Measurements from ENCODE around the gene DCXR. TPM values are rescaled to one million over a fixed set of nuclear protein-coding genes. Genes with fewer than 3 reads are reported as not detected.

Gene DCXR
- total and polyA plus RNA-seq, 2 of the 13 experiments (the other 11 are each of a cell fraction or from before 2014, with no cell fraction given) = 287 to 311 TPM

DNA sequence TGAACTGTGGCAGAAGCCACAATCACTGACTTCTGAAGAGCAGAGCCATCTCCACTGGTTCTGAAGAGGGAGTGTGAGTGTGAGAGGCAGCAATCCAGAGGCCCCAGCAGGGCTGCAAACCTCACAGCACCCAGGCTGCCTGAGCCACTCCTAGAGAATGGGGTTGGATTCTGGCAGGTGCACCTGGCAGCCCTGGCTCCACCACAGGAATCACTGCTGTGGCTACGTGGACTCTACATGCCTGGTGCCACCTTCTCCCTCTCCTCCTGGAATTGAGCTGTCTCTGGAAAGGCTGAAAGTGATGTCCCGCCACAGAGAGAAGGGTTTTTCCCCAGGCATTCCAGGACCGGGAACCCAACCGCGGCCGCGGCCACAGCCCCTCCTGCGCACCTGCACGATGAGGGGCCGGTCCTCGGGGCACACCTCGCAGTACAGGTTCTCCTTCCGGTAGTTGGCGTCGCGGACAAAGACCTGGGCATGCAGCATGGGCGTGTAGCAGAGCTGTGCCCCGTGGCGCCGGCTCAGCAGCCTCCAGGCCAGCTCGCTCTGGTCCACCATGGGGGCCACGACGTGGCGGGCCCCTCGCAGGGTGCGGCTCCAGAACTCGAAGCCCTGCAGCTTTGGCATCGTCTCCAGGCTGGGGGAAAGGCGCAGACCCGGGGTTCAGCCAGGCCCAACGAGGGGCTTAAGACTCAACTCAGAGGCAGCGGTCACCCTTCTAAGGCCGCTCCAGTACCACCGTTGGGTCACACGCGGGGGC is 27.1 kb upstream of the DCXR start (continued):
- TF ChIP-seq, protein P1, sequence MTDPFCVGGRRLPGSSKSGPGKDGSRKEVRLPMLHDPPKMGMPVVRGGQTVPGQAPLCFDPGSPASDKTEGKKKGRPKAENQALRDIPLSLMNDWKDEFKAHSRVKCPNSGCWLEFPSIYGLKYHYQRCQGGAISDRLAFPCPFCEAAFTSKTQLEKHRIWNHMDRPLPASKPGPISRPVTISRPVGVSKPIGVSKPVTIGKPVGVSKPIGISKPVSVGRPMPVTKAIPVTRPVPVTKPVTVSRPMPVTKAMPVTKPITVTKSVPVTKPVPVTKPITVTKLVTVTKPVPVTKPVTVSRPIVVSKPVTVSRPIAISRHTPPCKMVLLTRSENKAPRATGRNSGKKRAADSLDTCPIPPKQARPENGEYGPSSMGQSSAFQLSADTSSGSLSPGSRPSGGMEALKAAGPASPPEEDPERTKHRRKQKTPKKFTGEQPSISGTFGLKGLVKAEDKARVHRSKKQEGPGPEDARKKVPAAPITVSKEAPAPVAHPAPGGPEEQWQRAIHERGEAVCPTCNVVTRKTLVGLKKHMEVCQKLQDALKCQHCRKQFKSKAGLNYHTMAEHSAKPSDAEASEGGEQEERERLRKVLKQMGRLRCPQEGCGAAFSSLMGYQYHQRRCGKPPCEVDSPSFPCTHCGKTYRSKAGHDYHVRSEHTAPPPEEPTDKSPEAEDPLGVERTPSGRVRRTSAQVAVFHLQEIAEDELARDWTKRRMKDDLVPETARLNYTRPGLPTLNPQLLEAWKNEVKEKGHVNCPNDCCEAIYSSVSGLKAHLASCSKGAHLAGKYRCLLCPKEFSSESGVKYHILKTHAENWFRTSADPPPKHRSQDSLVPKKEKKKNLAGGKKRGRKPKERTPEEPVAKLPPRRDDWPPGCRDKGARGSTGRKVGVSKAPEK (CRISPR knock-in tag; IDR thresholded peaks at IDR 0.05; ENCODE audit: borderline replicate concordance) = no peak
- TF ChIP-seq, protein P2, sequence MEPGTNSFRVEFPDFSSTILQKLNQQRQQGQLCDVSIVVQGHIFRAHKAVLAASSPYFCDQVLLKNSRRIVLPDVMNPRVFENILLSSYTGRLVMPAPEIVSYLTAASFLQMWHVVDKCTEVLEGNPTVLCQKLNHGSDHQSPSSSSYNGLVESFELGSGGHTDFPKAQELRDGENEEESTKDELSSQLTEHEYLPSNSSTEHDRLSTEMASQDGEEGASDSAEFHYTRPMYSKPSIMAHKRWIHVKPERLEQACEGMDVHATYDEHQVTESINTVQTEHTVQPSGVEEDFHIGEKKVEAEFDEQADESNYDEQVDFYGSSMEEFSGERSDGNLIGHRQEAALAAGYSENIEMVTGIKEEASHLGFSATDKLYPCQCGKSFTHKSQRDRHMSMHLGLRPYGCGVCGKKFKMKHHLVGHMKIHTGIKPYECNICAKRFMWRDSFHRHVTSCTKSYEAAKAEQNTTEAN (CRISPR knock-in tag; conservative IDR thresholded peaks at IDR 0.05) = no peak
- TF ChIP-seq ISL2 (CRISPR knock-in tag; IDR thresholded peaks at IDR 0.05) (no peak), ZNF326 (CRISPR knock-in tag; IDR thresholded peaks at IDR 0.05; ENCODE audit: borderline replicate concordance) (no peak), RFX3 (CRISPR knock-in tag; IDR thresholded peaks at IDR 0.05) (no peak), HNRNPL (IDR thresholded peaks at IDR 0.05; ENCODE audit: low read depth, low read length) (peak; percentile 65; the same call in 1 of the 2 replicates), PAF1 (CRISPR knock-in tag; IDR thresholded peaks at IDR 0.05) (no peak), ZNF383 (CRISPR knock-in tag; IDR thresholded peaks at IDR 0.05; ENCODE audit: borderline replicate concordance) (no peak), ZNF235 (CRISPR knock-in tag; IDR thresholded peaks at IDR 0.05; ENCODE audit: borderline replicate concordance) (no peak), ZNF891 (CRISPR knock-in tag; IDR thresholded peaks at IDR 0.05) (no peak; the same call in 1 of the 2 replicates), ZNF558 (CRISPR knock-in tag; IDR thresholded peaks at IDR 0.05; ENCODE audit: borderline replicate concordance) (no peak)
- TF ChIP-seq, protein P3, sequence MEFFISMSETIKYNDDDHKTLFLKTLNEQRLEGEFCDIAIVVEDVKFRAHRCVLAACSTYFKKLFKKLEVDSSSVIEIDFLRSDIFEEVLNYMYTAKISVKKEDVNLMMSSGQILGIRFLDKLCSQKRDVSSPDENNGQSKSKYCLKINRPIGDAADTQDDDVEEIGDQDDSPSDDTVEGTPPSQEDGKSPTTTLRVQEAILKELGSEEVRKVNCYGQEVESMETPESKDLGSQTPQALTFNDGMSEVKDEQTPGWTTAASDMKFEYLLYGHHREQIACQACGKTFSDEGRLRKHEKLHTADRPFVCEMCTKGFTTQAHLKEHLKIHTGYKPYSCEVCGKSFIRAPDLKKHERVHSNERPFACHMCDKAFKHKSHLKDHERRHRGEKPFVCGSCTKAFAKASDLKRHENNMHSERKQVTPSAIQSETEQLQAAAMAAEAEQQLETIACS (CRISPR knock-in tag; IDR thresholded peaks at IDR 0.05) = 0 out of 2 replicates have a peak, but pooled peaks have one; percentile 11
- TF ChIP-seq, protein P4, sequence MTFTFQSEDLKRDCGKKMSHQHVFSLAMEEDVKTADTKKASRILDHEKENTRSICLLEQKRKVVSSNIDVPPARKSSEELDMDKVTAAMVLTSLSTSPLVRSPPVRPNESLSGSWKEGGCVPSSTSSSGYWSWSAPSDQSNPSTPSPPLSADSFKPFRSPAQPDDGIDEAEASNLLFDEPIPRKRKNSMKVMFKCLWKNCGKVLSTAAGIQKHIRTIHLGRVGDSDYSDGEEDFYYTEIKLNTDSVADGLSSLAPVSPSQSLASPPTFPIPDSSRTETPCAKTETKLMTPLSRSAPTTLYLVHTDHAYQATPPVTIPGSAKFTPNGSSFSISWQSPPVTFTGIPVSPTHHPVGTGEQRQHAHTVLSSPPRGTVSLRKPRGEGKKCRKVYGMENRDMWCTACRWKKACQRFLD (CRISPR knock-in tag; IDR thresholded peaks at IDR 0.05; ENCODE audit: borderline replicate concordance) = 0 out of 2 replicates have a peak, but pooled peaks have one; percentile 42
- TF ChIP-seq, protein P5, sequence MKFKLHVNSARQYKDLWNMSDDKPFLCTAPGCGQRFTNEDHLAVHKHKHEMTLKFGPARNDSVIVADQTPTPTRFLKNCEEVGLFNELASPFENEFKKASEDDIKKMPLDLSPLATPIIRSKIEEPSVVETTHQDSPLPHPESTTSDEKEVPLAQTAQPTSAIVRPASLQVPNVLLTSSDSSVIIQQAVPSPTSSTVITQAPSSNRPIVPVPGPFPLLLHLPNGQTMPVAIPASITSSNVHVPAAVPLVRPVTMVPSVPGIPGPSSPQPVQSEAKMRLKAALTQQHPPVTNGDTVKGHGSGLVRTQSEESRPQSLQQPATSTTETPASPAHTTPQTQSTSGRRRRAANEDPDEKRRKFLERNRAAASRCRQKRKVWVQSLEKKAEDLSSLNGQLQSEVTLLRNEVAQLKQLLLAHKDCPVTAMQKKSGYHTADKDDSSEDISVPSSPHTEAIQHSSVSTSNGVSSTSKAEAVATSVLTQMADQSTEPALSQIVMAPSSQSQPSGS (CRISPR knock-in tag; IDR thresholded peaks at IDR 0.05) = no peak
- TF ChIP-seq, protein P6, sequence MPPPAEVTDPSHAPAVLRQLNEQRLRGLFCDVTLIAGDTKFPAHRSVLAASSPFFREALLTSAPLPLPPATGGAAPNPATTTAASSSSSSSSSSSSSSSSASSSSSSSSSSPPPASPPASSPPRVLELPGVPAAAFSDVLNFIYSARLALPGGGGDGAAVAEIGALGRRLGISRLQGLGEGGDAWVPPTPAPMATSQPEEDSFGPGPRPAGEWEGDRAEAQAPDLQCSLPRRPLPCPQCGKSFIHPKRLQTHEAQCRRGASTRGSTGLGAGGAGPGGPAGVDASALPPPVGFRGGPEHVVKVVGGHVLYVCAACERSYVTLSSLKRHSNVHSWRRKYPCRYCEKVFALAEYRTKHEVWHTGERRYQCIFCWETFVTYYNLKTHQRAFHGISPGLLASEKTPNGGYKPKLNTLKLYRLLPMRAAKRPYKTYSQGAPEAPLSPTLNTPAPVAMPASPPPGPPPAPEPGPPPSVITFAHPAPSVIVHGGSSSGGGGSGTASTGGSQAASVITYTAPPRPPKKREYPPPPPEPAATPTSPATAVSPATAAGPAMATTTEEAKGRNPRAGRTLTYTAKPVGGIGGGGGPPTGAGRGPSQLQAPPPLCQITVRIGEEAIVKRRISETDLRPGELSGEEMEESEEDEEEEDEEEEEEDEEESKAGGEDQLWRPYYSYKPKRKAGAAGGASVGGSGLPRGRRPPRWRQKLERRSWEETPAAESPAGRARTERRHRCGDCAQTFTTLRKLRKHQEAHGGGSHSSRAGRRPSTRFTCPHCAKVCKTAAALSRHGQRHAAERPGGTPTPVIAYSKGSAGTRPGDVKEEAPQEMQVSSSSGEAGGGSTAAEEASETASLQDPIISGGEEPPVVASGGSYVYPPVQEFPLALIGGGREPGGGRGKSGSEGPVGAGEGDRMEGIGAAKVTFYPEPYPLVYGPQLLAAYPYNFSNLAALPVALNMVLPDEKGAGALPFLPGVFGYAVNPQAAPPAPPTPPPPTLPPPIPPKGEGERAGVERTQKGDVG (CRISPR knock-in tag; IDR thresholded peaks at IDR 0.05; ENCODE audit: borderline replicate concordance) = no peak
